Measurements from ENCODE around the gene RNF224. TPM values are rescaled to one million over a fixed set of nuclear protein-coding genes. Genes with fewer than 3 reads are reported as not detected.
"Not testable (repeated sequence)": the region's sequence is repeated elsewhere in the genome, so short reads cannot be mapped to it uniquely, and the experiment has no call there.

The RNF224 gene
- total RNA-seq, 1 donor from 2014 or later, result not detected

- Mint-ChIP-seq H3K4me3 (no peak within 1 kb of the TSS), H3K36me3 (ENCODE audit: low read depth) (peaks cover 3% of the 10 kb centered on the region), H3K4me1 (peaks cover 6% of the 10 kb centered on the region), H3K9me3 (no peaks in the 10 kb centered on the region), H3K27me3 (peaks cover 1% of the 10 kb centered on the region), H3K27ac (no peak within 1 kb of the TSS)
- no peak for DNase-seq
- intact Hi-C loops (cut with micrococcal nuclease), result no loop called here
These were observed 23.8 kb downstream of the RNF224 start, which contains the start of gene STPG3 for GRCh38 chr9:137251194-137251461. STPG3 (plus strand) TSS chr9:137251286; CDS start chr9:137251287, 1 bp downstream.

- peaks cover 1% of the 10 kb centered on the region for H3K27me3 Mint-ChIP-seq
- no peak overlapping the region for H3K4me3 Mint-ChIP-seq
- DNase-seq, result no peak
- peaks cover 10% of the 10 kb centered on the region for H3K4me1 Mint-ChIP-seq
- peaks cover 3% of the 10 kb centered on the region for H3K36me3 Mint-ChIP-seq (ENCODE audit: low read depth)
- intact Hi-C loops (cut with micrococcal nuclease), result no loop called here
- no peaks in the 10 kb centered on the region for H3K9me3 Mint-ChIP-seq
- H3K27ac Mint-ChIP-seq, result no peak overlapping the region
These were observed 24.4 kb downstream of the RNF224 start for GRCh38 chr9:137251490-137252268.

- Mint-ChIP-seq H3K36me3 (ENCODE audit: low read depth) (peaks cover 5% of the 10 kb centered on the region), H3K4me3 (no peak overlapping the region), H3K27me3 (peaks cover 1% of the 10 kb centered on the region), H3K9me3 (no peaks in the 10 kb centered on the region), H3K4me1 (peaks cover 13% of the 10 kb centered on the region), H3K27ac (no peak overlapping the region)
- intact Hi-C loops (cut with micrococcal nuclease), result no loop called here
- no peak for DNase-seq
These were observed 25.5 kb downstream of the RNF224 start for GRCh38 chr9:137252555-137253506.

DNA sequence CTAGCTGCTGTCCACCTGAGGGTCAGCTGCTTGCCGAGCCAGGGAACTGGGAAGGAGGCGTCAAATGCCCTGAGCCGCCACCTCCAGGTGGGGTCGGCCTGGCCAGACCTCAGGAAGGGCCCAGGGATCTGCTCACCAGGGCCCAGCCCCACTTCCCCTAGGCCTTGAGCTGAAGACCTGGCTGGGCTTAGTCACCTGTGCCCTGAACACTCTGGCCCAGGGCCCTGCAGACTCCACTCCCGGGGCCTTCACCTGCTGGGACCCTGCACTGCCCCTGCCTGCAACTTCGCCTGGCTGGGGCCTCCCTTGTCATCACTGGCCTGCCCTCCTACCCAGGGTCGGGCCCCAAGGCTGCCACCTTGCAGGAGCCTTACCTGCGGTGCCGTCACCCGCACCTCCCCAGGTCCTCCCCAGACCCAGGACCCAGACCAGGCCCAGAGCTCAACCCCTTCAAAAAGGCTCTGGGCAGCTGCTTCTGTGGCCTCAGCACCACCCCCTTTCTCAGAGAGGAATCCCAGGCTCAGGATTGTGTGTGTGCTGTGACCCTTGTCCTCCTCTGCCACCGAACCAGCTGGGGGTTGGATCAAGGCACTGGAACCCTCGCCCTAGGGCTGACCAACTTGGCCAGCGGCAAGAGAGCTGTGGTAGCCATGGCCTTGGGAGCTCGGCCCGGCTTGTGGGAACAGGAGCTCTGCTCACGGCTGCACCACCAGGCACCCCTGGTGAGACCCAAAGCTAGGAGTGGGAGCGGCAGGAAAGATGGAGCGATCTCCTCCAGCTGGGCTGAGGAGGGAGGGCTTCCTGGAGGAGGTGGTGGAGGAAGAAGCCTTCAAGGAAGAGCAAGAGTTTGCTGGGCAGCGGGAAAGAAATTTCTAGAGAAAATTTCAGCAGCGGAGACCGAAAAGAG lies 26.7 kb downstream of the RNF224 start:
- H3K9me3 Mint-ChIP-seq, result no peaks in the 10 kb centered on the region
- H3K36me3 Mint-ChIP-seq (ENCODE audit: low read depth), result peaks cover 9% of the 10 kb centered on the region
- H3K4me1 Mint-ChIP-seq, result peaks cover 13% of the 10 kb centered on the region
- H3K27ac Mint-ChIP-seq, result peak overlapping the region; percentile 83
- DNase-seq, result peak; percentile 64
- H3K4me3 Mint-ChIP-seq, result peak overlapping the region; percentile 90
- intact Hi-C loops (cut with micrococcal nuclease), result no loop called here
- peaks cover 1% of the 10 kb centered on the region for H3K27me3 Mint-ChIP-seq

DNA sequence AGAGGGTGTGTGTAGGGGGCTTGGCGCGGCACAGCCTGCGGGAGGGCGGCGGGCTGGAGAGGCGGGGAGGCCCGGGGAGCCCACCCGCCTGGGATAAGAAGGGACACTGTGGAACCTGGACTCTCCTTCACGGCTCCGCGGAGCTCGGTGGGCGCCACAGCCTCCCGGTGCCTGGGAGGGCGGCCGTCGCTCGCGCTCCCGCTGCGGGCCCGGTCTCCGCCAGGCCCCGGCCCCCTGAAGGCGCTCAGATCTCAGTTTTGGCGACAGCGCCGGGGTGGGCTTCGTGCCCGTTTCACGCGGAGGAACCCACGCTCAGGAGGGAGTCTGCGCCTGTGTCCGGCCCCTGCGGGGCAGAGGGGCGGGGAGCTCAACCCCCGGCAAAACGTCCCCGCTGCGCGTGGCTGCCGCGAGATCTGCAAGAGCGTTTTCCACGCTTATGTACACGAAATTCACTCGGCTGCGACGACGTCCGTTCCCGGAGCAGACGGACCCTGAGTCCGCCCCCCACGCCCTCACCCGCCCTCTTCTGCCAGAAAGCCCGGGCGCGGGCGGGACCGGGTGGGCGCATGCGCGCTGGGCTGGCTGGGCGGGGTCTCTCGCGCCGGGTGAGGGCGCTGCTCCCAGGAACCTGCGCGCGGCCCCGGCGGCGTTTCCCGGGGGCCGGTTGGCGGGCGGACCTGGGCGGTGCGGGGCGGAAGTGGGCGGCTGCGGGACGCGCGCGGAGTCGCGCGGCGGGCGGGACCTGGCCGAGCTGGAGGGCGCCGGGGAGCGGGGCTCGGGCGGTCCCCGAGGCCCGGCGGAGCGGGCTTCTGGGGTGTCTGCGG lies 27.5 kb downstream of the RNF224 start, which contains the start of gene NELFB:
Gene NELFB (plus strand): TSS at position 704 of the 824 bp plus-strand sequence.
- peaks cover 1% of the 10 kb centered on the region for H3K27me3 Mint-ChIP-seq
- H3K4me3 Mint-ChIP-seq, result peak within 1 kb of the TSS; percentile 90
- peaks cover 12% of the 10 kb centered on the region for H3K36me3 Mint-ChIP-seq (ENCODE audit: low read depth)
- intact Hi-C loops (cut with micrococcal nuclease), result loop anchor here (1.0 kb wide), 1 partner anchor 14 kb away; the partner anchor contains the start of gene TUBB4B
- peaks cover 13% of the 10 kb centered on the region for H3K4me1 Mint-ChIP-seq
- peak within 1 kb of the TSS; percentile 84 for H3K27ac Mint-ChIP-seq
- DNase-seq, result peak; percentile 100
- no peaks in the 10 kb centered on the region for H3K9me3 Mint-ChIP-seq

DNA sequence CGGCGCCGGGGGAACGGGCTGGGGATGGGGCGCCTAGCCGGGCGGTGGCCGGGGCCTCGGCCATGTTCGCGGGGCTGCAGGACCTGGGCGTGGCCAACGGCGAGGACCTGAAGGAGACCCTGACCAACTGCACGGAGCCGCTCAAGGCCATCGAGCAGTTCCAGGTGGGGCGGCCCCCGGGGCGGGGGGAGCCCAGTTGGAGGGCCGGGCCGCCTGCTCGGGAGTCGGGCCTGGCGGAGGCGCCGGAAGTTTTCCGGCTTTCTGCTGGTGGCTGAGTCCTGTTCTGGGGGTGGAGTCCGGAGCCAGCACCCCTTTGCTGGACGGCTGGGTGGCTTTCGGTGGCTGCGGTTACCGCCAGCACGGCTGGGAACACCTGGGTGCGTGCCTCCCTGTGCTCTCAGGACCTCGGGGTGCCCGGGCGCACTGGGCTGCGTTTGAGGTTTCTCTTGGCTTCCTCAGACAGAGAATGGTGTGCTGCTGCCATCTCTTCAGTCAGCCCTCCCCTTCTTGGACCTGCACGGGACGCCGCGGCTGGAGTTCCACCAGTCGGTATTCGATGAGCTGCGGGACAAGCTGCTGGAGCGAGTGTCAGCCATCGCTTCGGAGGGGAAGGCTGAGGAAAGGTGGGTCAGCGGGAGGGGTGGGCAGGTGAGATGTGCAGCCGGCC lies 28.3 kb downstream of the RNF224 start:
- H3K4me3 Mint-ChIP-seq, result peak overlapping the region; percentile 87
- DNase-seq, result no peak

DNA sequence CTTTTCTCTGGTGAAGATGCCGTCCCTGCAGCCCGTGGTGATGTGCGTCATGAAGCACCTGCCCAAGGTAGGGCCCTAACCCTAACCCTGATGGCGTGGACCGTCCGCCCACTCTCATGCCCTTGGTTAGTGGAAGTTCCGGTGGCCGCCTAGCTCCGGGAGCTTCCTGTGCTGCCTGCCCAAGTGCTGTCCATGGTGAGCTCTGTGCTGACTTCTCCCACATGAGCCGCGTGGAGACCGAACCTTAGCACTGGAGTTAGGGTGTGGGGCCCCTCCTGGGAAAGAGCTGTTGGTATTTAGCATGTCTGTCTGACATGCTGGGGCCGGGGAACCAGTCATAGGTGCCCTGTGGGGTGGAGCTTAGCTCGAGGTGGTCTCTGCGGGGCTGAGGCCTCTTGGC lies 29.1 kb downstream of the RNF224 start:
- Mint-ChIP-seq H3K9me3 (no peaks in the 10 kb centered on the region), H3K36me3 (ENCODE audit: low read depth) (peaks cover 12% of the 10 kb centered on the region), H3K27me3 (peaks cover 1% of the 10 kb centered on the region), H3K4me1 (peaks cover 13% of the 10 kb centered on the region), H3K27ac (no peak overlapping the region), H3K4me3 (peak overlapping the region; percentile 87)
- intact Hi-C loops (cut with micrococcal nuclease), result no loop called here
- no peak for DNase-seq

More for the DNA sequence above, 28.3 kb downstream of the RNF224 start:
- Mint-ChIP-seq H3K9me3 (no peaks in the 10 kb centered on the region), H3K27me3 (peaks cover 1% of the 10 kb centered on the region), H3K27ac (peak overlapping the region; percentile 84), H3K4me1 (peaks cover 13% of the 10 kb centered on the region), H3K36me3 (ENCODE audit: low read depth) (peaks cover 12% of the 10 kb centered on the region)
- intact Hi-C loops (cut with micrococcal nuclease), result loop anchor here (1.0 kb wide), 1 partner anchor 14 kb away; the partner anchor contains the start of gene TUBB4B

GRCh38 chr9:137256856-137257255 lies 29.6 kb downstream of the RNF224 start:
- Mint-ChIP-seq H3K9me3 (no peaks in the 10 kb centered on the region), H3K27me3 (peaks cover 1% of the 10 kb centered on the region), H3K4me3 (peak overlapping the region; percentile 87), H3K36me3 (ENCODE audit: low read depth) (peaks cover 15% of the 10 kb centered on the region), H3K27ac (no peak overlapping the region), H3K4me1 (peaks cover 13% of the 10 kb centered on the region)
- intact Hi-C loops (cut with micrococcal nuclease), result no loop called here
- no peak for DNase-seq

DNA sequence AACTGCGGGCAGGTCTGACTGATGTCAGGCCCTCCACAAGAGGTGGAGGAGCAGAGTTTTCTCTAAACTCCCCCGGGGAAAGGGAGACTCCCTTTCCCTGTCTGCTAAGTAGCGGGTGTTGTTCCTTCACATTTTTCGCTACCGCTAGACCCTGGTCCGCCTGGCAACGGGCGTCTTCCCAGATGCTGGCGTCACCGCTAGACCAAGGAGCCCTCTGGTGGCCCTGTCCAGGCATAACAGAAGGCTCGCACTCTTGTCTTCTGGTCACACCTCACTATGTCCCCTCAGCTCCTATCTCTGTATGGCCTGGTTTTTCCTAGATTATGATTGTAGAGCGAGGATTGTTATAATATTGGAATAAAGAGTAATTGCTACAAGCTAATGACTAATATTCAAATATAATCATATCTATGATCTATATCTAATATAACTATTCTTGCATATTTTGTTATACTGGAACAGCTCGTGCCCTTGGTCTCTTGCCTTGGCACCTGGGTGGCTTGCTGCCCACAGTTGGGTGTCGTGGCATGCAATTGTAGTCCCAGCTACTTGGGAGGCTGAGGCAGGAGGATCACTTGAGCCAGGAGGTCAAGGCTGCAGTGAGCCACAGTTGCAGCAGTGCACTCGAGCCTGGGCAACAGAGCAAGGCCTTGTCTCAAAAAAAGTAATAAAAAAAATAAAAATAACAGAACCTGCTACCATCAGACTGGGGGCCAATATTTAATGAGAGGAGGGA lies 35.0 kb downstream of the RNF224 start:
- H3K36me3 Mint-ChIP-seq (ENCODE audit: low read depth), result peaks cover 28% of the 10 kb centered on the region
- H3K9me3 Mint-ChIP-seq; intact Hi-C loops (cut with micrococcal nuclease): not testable (repeated sequence)

DNA sequence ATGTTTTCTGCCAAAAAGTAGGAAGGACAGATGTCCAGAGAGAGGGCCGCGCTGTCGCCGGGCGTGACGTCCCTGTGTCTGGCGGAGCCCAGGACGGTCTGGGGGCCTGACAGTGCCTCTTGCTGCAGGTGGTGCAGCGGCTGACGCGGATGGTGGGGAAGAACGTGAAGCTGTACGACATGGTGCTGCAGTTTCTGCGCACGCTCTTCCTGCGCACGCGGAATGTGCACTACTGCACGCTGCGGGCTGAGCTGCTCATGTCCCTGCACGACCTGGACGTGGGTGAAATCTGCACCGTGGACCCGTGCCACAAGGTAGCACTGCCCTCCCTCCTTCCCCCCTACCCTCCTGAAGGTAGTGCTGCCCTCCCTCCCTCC lies 35.6 kb downstream of the RNF224 start:
- intact Hi-C loops (cut with micrococcal nuclease), result no loop called here
- Mint-ChIP-seq H3K4me1 (no peaks in the 10 kb centered on the region), H3K36me3 (ENCODE audit: low read depth) (peaks cover 34% of the 10 kb centered on the region), H3K27ac (no peak overlapping the region), H3K4me3 (no peak overlapping the region), H3K9me3 (no peaks in the 10 kb centered on the region), H3K27me3 (no peaks in the 10 kb centered on the region)
- no peak for DNase-seq

More for the DNA sequence above, 35.0 kb downstream of the RNF224 start:
- DNase-seq, H3K4me3 Mint-ChIP-seq, H3K27me3 Mint-ChIP-seq, H3K4me1 Mint-ChIP-seq, H3K27ac Mint-ChIP-seq: not testable (repeated sequence)

DNA sequence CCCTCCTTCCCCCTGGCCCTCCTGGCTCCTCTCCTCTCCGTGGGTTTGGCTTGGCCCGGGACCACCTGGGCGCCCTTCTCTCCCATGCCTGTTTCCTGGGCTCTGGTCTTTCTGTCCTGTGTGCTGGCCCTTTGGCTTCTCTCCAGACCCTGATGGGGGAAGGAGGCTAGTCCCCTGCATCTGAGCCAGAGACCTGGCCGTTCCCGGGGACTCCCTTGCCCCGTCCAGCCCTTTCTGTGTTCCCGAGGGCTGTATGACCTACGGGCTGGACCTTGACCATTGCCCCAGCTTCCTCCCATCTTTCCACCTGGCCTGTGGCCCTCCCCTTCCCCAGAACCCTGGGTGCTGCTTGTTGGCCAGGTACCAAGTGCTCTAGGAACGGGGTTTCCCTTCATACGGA lies 36.2 kb downstream of the RNF224 start:
- Mint-ChIP-seq H3K9me3 (no peaks in the 10 kb centered on the region), H3K4me1 (no peaks in the 10 kb centered on the region), H3K4me3 (no peak overlapping the region), H3K27me3 (no peaks in the 10 kb centered on the region), H3K27ac (no peak overlapping the region), H3K36me3 (ENCODE audit: low read depth) (peaks cover 37% of the 10 kb centered on the region)
- intact Hi-C loops (cut with micrococcal nuclease), result no loop called here
- no peak for DNase-seq

DNA sequence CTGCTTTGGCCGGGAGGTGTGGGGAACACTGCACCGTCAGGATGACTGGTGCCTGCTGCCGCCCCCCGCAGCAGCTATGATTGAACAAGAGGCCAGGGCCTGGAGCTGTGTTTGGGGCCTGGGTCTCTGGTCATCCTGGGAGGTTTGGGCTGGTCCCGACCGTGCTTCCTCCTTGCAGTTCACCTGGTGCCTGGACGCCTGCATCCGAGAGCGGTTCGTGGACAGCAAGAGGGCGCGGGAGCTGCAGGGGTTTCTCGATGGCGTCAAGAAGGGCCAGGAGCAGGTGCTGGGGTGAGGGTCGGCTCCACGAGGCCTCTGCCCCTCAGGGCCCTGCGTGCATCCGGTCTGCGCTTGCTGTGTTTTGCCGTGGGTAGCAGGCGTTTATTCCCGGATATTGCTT lies 36.8 kb downstream of the RNF224 start:
- intact Hi-C loops (cut with micrococcal nuclease), result no loop called here
- H3K9me3 Mint-ChIP-seq, result no peaks in the 10 kb centered on the region
- no peak for DNase-seq
- no peak overlapping the region for H3K27ac Mint-ChIP-seq
- H3K4me3 Mint-ChIP-seq, result no peak overlapping the region
- peaks cover 36% of the 10 kb centered on the region for H3K36me3 Mint-ChIP-seq (ENCODE audit: low read depth)
- H3K4me1 Mint-ChIP-seq, result no peaks in the 10 kb centered on the region
- no peaks in the 10 kb centered on the region for H3K27me3 Mint-ChIP-seq
